ENCODE data around the gene AQP10. TPM values are rescaled to one million over a fixed set of nuclear protein-coding genes. Genes with fewer than 3 reads are reported as not detected.

AQP10 gene
- total and polyA plus RNA-seq, 9 of the 15 experiments (the other 6 are each of a cell fraction or from before 2014, with no cell fraction given) = 0.37 to 9.7 (median 1.9) TPM

DNA sequence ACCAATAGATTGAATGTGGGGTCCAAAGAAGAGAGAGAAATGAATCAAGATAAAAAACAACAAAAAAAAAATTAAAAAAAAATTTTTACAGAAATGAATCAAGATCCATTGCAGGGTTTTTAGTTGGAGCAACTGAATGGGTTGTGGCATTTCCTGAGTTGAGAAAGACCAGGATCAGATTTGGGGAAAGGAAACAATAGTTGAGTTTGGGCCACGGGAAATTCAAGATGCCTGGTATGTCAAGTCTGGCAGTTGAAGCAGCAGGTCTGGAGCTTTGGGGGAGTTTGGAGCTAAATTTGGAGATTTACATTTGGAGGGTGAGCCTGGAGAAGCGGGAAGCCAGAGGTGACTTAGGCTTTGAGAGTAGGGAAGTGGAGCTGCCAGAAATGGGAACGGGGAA lies 27.1 kb downstream of the AQP10 start:
- no peak for ATAC-seq
- CTCF ChIA-PET (ENCODE audit: low intra/inter-chr PET ratio) = interaction anchor here (0.9 to 1.3 kb wide), 3 partner anchors 119 to 199 kb away, joined by 3 to 4 read pairs (median 4); no protein-coding TSS in a partner anchor
- no peak overlapping the region for H3K4me2 ChIP-seq (ENCODE audit: insufficient read depth, low read length)
- H3K27ac ChIP-seq (ENCODE audit: extremely low read depth, low read depth, low read length) = no peak overlapping the region
- POLR2A ChIA-PET = interaction anchor here (0.7 kb wide), 1 partner anchor 13 kb away, joined by 3 read pairs; no protein-coding TSS in a partner anchor
- no peaks in the 10 kb centered on the region for H3K27me3 ChIP-seq (ENCODE audit: control insufficient read depth in 2 of 2, insufficient read depth in 2 of 2, low read length in 2 of 2)
- no peak overlapping the region for H2AFZ ChIP-seq (ENCODE audit: low read depth, low read length)
- no peaks in the 10 kb centered on the region for H3K79me2 ChIP-seq (ENCODE audit: control insufficient read depth, insufficient read depth, low read length)
- H3K9me1 ChIP-seq (ENCODE audit: control insufficient read depth, insufficient read depth, low read length) = no peaks in the 10 kb centered on the region
- peak overlapping the region in 1 of 2 experiments; percentile 75; a peak in 2 of 4 replicates for H3K9ac ChIP-seq (ENCODE audit: insufficient read depth in 1 of 2, low read depth in 2 of 2, low read length in 2 of 2)
- no peak for DNase-seq (ENCODE audit: extremely low read depth in 1 of 4, low spot score in 3 of 4)
- H3K4me3 ChIP-seq = no peak overlapping the region
- H3K36me3 ChIP-seq (ENCODE audit: control insufficient read depth, insufficient read depth, low read length) = peaks cover 61% of the 10 kb centered on the region; the same call in 2 of the 3 replicates
- peaks cover 14 to 25% of the 10 kb centered on the region in 2 experiments for H3K4me1 ChIP-seq (replicated peaks in 1 of 2; ENCODE audit: control insufficient read depth in 2 of 2, insufficient read depth in 2 of 2, low read length in 2 of 2)
- H3K9me3 ChIP-seq (replicated peaks; ENCODE audit: control insufficient read depth, insufficient read depth, low read depth, low read length) = no peaks in the 10 kb centered on the region
- no TSS peak for BruUV-seq (replicated peaks)
- 88% methylated on average over 3 of the region's 3 CpGs for WGBS (ENCODE audit: insufficient coverage, low coverage, missing lambda C conversion rate)
- 0 out of 2 replicates have a peak, but pooled peaks cover 4% of the 10 kb centered on the region for H4K20me1 ChIP-seq (replicated peaks; ENCODE audit: control insufficient read depth, insufficient read depth, low read length)
- no peak for FAIRE-seq
- intact Hi-C loops (cut with micrococcal nuclease) = loop anchor here (1.0 to 2.0 kb wide), 3 partner anchors 119 to 199 kb away; no protein-coding TSS in a partner anchor
- TF ChIP-seq RBM25 (IDR thresholded peaks at IDR 0.05; ENCODE audit: low read depth, low read length, severe bottlenecking) (no peak), ZNF583 (CRISPR knock-in tag; IDR thresholded peaks at IDR 0.05) (no peak), ESRRA (IDR thresholded peaks at IDR 0.05; ENCODE audit: borderline replicate concordance, low read depth) (no peak), HIVEP1 (CRISPR knock-in tag; IDR thresholded peaks at IDR 0.05) (no peak), TRIM24 (IDR thresholded peaks at IDR 0.05) (no peak)
- TF ChIP-seq, protein P1, sequence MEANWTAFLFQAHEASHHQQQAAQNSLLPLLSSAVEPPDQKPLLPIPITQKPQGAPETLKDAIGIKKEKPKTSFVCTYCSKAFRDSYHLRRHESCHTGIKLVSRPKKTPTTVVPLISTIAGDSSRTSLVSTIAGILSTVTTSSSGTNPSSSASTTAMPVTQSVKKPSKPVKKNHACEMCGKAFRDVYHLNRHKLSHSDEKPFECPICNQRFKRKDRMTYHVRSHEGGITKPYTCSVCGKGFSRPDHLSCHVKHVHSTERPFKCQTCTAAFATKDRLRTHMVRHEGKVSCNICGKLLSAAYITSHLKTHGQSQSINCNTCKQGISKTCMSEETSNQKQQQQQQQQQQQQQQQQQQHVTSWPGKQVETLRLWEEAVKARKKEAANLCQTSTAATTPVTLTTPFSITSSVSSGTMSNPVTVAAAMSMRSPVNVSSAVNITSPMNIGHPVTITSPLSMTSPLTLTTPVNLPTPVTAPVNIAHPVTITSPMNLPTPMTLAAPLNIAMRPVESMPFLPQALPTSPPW (CRISPR knock-in tag; IDR thresholded peaks at IDR 0.05) = no peak
- in situ Hi-C loops (cut with MboI) = loop anchor here (5.0 kb wide), 1 partner anchor 199 kb away; no protein-coding TSS in a partner anchor
